ENCODE measurements around the gene NDUFS2.
A peak's percentile ranks its signal among the peaks of the same experiment; 100 is the strongest.

Gene NDUFS2

DNA sequence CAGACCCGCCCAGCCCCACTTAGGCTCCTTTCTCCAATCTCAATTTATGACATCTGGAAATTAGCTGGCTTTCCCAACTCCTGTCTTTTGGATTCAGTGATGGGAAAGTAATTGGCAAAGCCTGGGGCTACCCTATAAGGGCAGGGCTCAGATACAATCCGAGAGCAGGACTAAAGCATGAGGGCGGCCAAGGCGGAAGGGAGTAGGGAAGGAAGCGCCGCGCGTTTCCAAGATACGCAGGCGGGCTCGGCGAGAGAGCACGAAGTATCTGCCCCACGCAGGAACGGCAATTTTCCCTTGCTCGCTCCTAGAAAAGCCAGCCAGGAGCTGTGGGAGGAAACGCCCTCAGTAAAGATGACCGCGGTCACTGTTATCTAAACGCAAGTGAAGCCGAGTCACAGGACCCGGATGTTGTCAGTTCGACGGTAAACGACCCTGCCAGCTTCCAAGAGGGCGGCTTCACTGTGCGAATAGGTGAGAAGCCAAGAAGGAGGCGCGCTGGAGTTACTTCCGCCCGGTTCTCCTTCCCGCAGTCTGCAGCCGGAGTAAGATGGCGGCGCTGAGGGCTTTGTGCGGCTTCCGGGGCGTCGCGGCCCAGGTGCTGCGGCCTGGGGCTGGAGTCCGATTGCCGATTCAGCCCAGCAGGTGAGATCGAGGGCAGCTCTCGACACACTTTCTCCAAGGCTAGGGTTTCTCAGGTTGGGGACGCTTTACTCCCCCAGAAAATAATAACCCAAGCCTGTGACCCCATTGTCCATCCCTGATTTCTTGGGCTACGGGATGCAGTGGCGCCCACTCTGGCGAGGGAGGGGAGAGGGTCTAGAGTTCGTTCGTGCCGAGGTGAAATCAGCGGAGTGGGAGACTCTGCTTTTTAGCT, at the start of gene NDUFS2:
Gene NDUFS2 (plus strand): TSS at position 532 of the 877 bp plus-strand sequence. CDS start 19 bp downstream, at position 551.
- DNase-seq: peak; percentile 83

DNA sequence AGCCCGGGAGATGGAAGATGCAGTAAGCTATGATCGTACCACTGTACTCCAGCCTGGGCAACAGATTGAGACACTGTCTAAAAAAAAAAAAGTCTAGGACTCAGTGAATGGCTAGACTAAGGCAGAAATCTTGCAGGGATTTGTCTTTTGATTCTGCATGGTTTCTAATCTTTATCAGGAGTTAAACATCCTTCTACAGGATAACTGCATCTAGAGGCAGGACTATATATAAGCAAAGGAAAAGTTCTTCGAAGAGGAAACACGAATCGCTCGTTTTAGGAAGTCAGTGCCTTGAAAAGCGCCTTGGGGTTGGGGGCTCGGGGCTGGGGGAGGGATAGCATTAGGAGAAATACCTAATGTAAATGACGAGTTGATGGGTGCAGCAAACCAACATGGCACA, 49.0 kb upstream of the NDUFS2 start:
- DNase-seq: no peak

GRCh38 chr1:161153682-161154337, 48.4 kb upstream of the NDUFS2 start, which contains the start of gene UFC1:
Gene UFC1 (plus strand): TSS chr1:161153978. CDS start chr1:161153998, 20 bp downstream.
- peak; percentile 44 for DNase-seq

DNA sequence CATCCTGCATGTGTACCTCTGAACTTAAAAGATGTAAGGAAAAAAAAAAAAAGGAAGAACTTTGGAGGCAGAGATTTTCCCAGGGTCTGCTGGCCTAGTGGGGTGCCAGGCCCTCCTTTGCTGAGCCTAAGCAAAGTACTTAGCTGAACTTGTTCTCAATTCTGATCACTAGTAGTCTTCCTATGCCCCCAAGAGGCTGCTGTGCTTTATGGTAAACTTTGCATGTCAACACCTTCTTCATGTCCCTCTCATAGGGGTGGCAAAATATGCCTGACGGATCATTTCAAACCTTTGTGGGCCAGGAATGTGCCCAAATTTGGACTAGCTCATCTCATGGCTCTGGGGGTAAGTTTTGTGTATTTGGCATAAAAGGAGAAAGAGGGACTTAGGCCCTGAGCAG, 44.3 kb upstream of the NDUFS2 start:
- no peak for DNase-seq

- no peak for DNase-seq
These were observed 43.7 kb upstream of the NDUFS2 start for GRCh38 chr1:161158316-161159010.

DNA sequence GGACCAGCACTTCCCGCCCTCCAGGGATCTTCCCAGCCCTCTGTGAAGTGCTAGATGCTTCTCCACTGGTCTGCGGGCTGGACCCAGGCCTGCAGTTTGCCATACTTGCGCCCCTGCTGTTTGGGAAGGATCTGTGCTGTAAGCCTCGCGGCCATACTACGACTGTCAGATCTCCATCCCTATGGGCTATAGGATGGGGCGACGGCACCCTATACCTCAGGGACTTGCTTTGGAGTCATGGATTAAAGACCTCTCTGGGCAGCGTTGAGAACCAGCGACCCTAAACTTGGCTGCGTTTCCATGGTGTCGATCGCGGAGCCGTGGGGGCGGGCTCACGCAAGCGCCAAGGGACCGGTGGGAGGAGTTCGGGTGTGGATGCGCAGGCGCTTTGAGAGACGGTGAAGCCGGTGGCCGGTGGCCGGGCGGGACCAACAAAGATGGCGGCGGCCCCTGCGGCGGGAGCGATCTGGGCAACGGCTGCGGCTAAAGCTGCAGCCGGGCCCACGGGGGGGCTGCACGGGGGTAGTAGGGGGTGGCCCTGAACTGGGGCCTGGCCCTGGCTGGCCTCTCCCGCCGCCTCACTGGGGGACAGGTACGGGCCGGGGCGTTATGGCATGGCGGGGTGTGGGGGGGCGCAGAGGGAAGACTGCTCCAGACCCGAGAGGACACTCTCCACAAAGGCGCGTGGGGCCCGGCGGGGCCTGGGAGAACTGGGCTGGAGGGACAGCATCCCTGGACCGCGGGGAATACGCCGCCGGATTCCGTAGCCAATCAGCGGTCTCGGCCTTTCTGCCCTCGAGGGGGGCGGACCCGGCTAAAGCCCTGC, 42.9 kb upstream of the NDUFS2 start, which contains the start of gene USP21:
Gene USP21 (plus strand): TSS at position 414 of the 826 bp plus-strand sequence. CDS start 1,141 bp downstream, outside the sequence.
- DNase-seq: peak; percentile 80

GRCh38 chr1:161159913-161160243, 42.3 kb upstream of the NDUFS2 start:
- no peak for DNase-seq

DNA sequence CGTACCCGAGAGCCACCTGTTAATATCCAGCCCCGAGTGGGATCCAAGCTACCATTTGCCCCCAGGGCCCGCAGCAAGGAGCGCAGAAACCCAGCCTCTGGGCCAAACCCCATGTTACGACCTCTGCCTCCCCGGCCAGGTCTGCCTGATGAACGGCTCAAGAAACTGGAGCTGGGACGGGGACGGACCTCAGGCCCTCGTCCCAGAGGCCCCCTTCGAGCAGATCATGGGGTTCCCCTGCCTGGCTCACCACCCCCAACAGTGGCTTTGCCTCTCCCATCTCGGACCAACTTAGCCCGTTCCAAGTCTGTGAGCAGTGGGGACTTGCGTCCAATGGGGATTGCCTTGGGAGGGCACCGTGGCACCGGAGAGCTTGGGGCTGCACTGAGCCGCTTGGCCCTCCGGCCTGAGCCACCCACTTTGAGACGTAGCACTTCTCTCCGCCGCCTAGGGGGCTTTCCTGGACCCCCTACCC, 41.5 kb upstream of the NDUFS2 start:
- no peak for DNase-seq

GRCh38 chr1:161161652-161162051, 40.5 kb upstream of the NDUFS2 start:
- DNase-seq: no peak

DNA sequence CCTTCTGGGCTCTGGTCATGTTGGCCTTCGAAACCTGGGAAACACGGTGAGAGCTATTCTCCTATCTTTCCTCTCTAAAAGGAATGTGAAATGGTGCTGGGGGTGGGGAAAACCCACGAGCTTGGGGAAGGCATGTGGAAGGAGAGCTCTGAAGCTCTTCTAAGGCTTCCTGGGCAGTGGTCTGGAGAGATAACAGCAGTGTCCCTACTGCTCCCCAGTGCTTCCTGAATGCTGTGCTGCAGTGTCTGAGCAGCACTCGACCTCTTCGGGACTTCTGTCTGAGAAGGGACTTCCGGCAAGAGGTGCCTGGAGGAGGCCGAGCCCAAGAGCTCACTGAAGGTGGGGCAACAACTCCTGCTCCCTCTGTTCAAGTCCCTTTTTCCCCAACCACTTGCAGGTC, 40.1 kb upstream of the NDUFS2 start:
- DNase-seq: no peak

DNA sequence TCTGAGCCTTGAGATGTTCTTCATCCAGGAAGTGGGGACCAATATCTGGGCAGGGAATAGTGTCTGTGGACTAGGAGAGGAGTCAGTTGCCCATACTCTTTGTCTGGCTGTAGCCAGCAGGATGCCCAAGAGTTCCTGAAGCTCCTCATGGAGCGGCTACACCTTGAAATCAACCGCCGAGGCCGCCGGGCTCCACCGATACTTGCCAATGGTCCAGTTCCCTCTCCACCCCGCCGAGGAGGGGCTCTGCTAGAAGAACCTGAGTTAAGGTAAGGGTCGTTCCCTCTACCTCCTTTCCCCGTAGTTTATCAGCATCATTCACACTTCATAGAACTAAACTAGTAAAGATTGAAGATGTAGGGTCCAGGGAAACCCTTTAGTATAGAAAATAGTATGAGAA, 39.4 kb upstream of the NDUFS2 start:
- no peak for DNase-seq

GRCh38 chr1:161163793-161164192, 38.4 kb upstream of the NDUFS2 start:
- DNase-seq: no peak

GRCh38 chr1:161164901-161165610, 37.1 kb upstream of the NDUFS2 start:
- no peak for DNase-seq

DNA sequence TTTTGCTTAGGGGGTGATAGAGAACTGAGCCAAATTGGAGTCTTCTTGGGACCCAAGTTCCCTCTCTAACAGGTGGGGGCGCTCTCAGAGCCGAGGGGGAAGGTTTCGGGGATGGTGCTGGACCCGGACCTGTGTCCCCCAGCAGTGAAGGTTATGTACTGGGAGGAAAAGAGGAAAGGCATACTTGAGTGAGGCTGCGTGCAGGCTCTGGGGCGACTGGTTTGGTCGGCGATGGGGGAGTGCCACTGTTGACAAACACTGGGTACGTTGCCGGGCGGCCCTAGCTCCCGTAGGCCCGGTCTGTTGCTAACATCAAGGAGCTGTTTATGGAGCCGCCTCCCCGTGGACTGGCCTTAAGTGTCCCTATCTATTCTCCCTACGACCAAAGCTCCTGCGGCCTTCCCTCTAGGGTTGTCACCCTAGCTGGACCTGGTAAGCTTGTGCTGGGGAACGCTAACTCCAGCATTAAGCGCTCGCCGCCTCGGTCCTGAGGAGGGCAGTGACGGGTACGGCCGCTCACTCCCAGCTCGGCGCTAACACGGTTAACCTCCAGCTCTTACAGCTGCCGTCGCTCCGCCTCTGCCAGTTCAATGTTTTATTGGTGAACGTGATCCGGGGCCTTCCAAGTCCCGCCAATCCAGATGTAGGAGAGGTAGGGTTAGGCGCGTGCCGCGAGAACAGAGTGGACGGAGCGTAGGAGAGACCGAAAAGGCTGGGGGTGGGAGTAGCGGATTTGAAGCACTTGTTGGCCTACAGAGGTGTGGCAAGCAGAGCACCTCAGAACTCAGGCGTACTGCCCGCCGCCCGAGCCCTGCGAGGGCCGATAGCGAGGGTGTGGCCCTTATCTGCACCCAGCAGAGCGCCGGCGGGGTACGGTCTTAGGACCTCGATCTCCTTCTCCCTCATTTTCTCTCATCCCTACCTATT, 36.2 kb upstream of the NDUFS2 start, which contains the start of gene PPOX:
Gene PPOX (plus strand): TSS at position 685 of the 927 bp plus-strand sequence. CDS start 422 bp downstream, outside the sequence.
- peak; percentile 85 for DNase-seq

- no peak for DNase-seq
These were observed 35.3 kb upstream of the NDUFS2 start for GRCh38 chr1:161166669-161167548.

- DNase-seq: no peak
These were observed 33.3 kb upstream of the NDUFS2 start for GRCh38 chr1:161168906-161169305.

DNA sequence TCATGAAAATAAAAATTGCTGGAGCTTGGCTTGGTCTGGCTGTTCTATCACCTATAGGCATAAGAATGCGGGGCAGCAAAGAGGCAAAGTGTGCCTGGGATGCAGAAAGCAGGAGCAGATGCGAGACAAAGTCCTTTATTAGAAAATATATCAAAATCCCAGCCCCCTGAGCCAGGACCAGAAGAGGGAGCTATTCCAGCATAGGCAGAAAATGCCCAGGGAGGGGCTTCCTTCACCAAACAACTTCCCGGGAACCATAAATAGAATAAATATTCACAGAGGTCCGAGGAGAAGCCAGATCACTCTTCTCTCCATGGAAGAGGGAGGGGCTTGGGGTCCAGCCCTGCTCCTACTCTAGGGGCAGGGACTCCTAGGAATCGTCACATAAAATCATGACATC, 31.0 kb upstream of the NDUFS2 start:
- DNase-seq: no peak

- no peak for DNase-seq
These were observed 30.5 kb upstream of the NDUFS2 start for GRCh38 chr1:161171696-161172095.

DNA sequence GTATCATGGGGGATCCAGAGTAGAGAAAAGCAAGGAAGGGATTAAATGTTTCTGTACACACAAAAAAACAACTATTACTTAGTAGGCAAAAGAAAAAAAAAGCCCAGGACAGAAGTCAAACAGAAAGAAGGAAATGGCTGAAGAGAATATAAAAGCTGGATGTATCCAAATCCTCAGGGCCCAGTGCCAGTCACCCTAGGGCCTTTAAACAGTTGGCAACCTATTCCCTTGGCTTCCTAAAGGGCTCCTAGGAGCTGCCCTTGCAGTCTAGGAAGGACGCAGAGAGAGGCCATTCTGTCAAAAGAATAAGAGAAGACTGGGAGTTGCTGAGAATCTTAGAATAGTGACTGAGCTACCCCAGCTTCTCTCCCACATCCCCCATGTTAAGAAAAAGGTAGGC, 29.8 kb upstream of the NDUFS2 start:
- DNase-seq: no peak

All from GOT3 (cell line).